ENCODE data around the gene COPS6. TPM values are rescaled to one million over a fixed set of nuclear protein-coding genes. Genes with fewer than 3 reads are reported as not detected.

Gene COPS6
- total RNA-seq, 4 donors from 2014 or later = 31.8 to 110 (median 53.1) TPM

DNA sequence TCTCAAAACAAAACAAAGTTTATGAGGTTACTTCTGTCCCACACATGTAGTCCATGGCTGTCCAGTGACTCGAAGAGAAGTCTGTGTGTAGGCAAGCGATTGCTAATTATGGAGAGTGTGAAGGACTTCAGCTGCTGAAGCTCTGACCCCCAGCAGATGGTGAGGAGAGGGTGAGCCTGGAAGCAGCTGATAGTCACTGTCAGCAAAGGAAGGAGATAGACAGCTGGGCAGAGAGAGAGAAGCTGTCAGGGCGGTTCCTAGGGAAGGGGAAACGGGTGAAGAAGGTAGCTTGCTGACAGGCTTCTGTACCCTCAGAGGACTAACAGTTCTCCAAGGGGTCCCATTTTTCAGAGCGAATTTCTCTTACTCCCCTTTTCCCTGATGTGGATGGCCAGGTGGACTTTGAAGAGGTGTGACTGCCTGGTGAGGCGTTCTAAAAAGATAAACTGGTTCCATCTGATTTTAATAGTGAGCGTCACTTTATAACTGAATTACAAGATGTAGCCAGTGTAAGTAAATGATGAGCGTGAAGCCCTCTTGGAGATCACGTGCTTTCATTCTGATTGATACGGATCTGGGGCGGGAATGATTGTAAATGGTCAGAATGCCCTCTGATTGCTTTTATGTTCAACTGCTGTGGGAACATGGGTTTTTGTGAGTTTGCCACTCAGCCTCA lies 27.1 kb upstream of the COPS6 start:
- no peaks in the 10 kb centered on the region for H3K36me3 ChIP-seq
- peaks cover 0 to 3% of the 10 kb centered on the region in 2 donors for H3K4me1 ChIP-seq
- no peak for DNase-seq
- H3K27me3 ChIP-seq = no peaks in the 10 kb centered on the region
- H3K27ac ChIP-seq = no peak overlapping the region
- no peak overlapping the region for H3K4me3 ChIP-seq
- TF ChIP-seq POLR2A (IDR thresholded peaks at IDR 0.05) = no peak
- TF ChIP-seq, protein P1, sequence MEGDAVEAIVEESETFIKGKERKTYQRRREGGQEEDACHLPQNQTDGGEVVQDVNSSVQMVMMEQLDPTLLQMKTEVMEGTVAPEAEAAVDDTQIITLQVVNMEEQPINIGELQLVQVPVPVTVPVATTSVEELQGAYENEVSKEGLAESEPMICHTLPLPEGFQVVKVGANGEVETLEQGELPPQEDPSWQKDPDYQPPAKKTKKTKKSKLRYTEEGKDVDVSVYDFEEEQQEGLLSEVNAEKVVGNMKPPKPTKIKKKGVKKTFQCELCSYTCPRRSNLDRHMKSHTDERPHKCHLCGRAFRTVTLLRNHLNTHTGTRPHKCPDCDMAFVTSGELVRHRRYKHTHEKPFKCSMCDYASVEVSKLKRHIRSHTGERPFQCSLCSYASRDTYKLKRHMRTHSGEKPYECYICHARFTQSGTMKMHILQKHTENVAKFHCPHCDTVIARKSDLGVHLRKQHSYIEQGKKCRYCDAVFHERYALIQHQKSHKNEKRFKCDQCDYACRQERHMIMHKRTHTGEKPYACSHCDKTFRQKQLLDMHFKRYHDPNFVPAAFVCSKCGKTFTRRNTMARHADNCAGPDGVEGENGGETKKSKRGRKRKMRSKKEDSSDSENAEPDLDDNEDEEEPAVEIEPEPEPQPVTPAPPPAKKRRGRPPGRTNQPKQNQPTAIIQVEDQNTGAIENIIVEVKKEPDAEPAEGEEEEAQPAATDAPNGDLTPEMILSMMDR (IDR thresholded peaks at IDR 0.05) = no peak
- intact Hi-C loops (cut with DNase I; ENCODE audit: low total_unique reads) = no loop called here
- H3K9me3 ChIP-seq = no peaks in the 10 kb centered on the region

DNA sequence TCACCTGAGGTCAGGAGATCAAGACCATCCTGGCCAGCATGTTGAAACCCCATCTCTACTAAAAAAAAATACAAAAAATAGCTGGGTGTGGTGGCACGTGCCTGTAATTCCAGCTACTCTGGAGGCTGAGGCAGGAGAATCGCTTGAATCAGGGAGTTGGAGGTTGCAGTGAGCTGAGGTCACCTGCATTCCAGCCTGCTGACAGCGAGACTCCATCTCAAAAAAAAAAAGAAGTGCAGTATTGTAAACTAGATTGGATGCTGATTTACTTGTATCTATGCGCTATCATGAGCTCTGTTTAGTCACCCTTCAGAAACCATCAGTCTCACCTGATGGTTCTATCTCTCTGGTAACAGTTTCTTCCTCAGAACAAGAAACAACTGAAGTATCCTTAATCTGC lies 25.4 kb upstream of the COPS6 start:
- no peaks in the 10 kb centered on the region for H3K36me3 ChIP-seq

DNA sequence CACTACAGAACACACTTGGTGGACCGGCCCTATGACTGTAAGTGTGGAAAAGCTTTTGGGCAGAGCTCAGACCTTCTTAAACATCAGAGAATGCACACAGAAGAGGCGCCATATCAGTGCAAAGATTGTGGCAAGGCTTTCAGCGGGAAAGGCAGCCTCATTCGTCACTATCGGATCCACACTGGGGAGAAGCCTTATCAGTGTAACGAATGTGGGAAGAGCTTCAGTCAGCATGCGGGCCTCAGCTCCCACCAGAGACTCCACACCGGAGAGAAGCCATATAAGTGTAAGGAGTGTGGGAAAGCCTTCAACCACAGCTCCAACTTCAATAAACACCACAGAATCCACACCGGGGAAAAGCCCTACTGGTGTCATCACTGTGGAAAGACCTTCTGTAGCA lies 24.6 kb upstream of the COPS6 start:
- H3K27ac ChIP-seq = no peak overlapping the region
- no peaks in the 10 kb centered on the region for H3K36me3 ChIP-seq

More for the DNA sequence above, 25.4 kb upstream of the COPS6 start:
- H3K27ac ChIP-seq = no peak overlapping the region
- no peaks in the 10 kb centered on the region for H3K9me3 ChIP-seq
- H3K4me3 ChIP-seq = no peak overlapping the region
- intact Hi-C loops (cut with DNase I; ENCODE audit: low total_unique reads) = no loop called here
- no peak for DNase-seq
- H3K27me3 ChIP-seq = no peaks in the 10 kb centered on the region
- TF ChIP-seq, protein P1 (IDR thresholded peaks at IDR 0.05) = no peak
- TF ChIP-seq POLR2A (IDR thresholded peaks at IDR 0.05) = no peak
- H3K4me1 ChIP-seq = peaks cover 0 to 3% of the 10 kb centered on the region in 2 donors

DNA sequence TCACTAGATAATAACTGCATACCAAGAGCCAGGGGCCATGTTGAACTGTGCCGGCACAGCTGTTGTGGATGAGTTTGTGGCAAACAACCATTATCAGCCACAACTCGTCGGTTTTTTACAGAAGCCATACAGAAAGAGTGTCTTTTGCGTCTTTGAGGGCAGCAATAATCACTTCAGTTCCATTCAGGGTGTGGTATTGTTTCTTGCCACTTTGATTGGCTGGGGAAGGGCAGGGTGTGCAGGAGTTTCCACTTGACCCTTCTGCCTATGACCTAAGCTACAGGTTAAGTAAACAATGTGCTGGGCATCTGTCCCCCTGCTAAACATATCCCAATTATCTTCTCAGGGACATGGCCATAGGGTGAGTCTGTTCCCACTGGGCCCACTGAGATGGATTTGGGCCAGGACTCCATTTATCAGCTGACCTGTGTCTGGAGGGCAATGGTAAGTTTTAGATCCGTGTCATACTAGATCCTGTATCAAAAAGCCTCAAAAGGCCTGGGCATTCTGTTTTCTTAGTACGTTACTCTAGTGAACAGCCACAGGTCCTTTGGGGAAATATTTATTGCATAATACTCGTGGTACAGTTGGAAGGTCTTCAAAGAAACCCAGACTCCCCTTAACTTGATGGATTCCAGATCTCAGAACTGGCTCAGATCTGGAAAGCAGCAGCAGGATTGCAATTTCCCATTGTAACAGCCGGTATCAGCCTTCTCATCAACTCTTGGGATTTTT lies 23.1 kb upstream of the COPS6 start:
- peak; percentile 26 to 59 for DNase-seq
- intact Hi-C loops (cut with DNase I; ENCODE audit: low total_unique reads) = no loop called here
- peak overlapping the region; percentile 58 to 63 for H3K27ac ChIP-seq

More for the DNA sequence above, 24.6 kb upstream of the COPS6 start:
- TF ChIP-seq, protein P1 (IDR thresholded peaks at IDR 0.05) = no peak
- TF ChIP-seq POLR2A (IDR thresholded peaks at IDR 0.05) = no peak
- no peaks in the 10 kb centered on the region for H3K27me3 ChIP-seq
- no peaks in the 10 kb centered on the region for H3K9me3 ChIP-seq
- intact Hi-C loops (cut with DNase I; ENCODE audit: low total_unique reads) = no loop called here
- DNase-seq = no peak
- no peak overlapping the region for H3K4me3 ChIP-seq
- H3K4me1 ChIP-seq = peaks cover 0 to 3% of the 10 kb centered on the region in 2 donors

More for the DNA sequence above, 23.1 kb upstream of the COPS6 start:
- Histone ChIP-seq H3K9me3 (peaks cover 0 to 2% of the 10 kb centered on the region in 2 donors), H3K36me3 (no peaks in the 10 kb centered on the region), H3K4me3 (no peak overlapping the region), H3K27me3 (no peaks in the 10 kb centered on the region), H3K4me1 (peaks cover 0 to 3% of the 10 kb centered on the region in 2 donors)
- TF ChIP-seq, protein P1 (IDR thresholded peaks at IDR 0.05) = no peak
- TF ChIP-seq POLR2A (IDR thresholded peaks at IDR 0.05) = no peak
